Epithelial cell of esophagus (primary cell): ENCODE results near the gene UNC45B.

Experiments used
- DNase-seq: peaks from one replicate; pipeline ENCODE4 v3.0.0; 2010; ENCODE audit warnings: low read depth
- H3K4me3 ChIP-seq: 2 replicates; pipeline ENCODE4 v1.5.1; 2011; ENCODE audit warnings: mild to moderate bottlenecking, low read length, control low read depth
- TF ChIP-seq, protein P1 (sequence below): IDR thresholded peaks from 2 replicates; pipeline ENCODE4 v1.5.1; 2011; ENCODE audit warnings: low read depth, mild to moderate bottlenecking, low read length, control low read depth, inconsistent platforms; ENCODE audit not compliant: insufficient read depth; ENCODE audit errors: missing control alignments

Gene UNC45B

GRCh38 chr17:35238821-35239220, 91.2 kb downstream of the UNC45B start:
- TF ChIP-seq, protein P1, sequence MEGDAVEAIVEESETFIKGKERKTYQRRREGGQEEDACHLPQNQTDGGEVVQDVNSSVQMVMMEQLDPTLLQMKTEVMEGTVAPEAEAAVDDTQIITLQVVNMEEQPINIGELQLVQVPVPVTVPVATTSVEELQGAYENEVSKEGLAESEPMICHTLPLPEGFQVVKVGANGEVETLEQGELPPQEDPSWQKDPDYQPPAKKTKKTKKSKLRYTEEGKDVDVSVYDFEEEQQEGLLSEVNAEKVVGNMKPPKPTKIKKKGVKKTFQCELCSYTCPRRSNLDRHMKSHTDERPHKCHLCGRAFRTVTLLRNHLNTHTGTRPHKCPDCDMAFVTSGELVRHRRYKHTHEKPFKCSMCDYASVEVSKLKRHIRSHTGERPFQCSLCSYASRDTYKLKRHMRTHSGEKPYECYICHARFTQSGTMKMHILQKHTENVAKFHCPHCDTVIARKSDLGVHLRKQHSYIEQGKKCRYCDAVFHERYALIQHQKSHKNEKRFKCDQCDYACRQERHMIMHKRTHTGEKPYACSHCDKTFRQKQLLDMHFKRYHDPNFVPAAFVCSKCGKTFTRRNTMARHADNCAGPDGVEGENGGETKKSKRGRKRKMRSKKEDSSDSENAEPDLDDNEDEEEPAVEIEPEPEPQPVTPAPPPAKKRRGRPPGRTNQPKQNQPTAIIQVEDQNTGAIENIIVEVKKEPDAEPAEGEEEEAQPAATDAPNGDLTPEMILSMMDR, result no peak
- DNase-seq, result peak; percentile 93
- H3K4me3 ChIP-seq, result no peak overlapping the region
